Lower lobe of right lung (tissue), 1 donor: ENCODE data around the gene SLC9B2. TPM values are rescaled to one million over a fixed set of nuclear protein-coding genes. Genes with fewer than 3 reads are reported as not detected.

Source experiments
- total RNA-seq: library from RNA; stranded (reverse); fragmentation: NEBNext Ultra II Directional; extraction: Animal tissue kit (Norgen Biotek cat#: 25700); gene quantifications from one replicate; pipeline ENCODE4 v1.2.1, GENCODE V29; 2021
- donor health status: DM: no; HTN: yes; CAD: no; lungs with severe emphysema.

The SLC9B2 gene
- total RNA-seq, 1 donor from 2014 or later, result 5.5 TPM

Other genes with a start within 250 kb of the SLC9B2 start
- 289 TPM for gene UBE2D3, start 249.2 kb downstream of the SLC9B2 start, total RNA-seq
- gene CISD2, start 207.8 kb downstream of the SLC9B2 start, total RNA-seq, result 28.5 TPM
- 0.74 TPM for gene SLC9B1, start 57.1 kb downstream of the SLC9B2 start, total RNA-seq
- gene BDH2, start 23.1 kb upstream of the SLC9B2 start, total RNA-seq, result 46.2 TPM
- 3.4 TPM for gene CENPE, start 121.6 kb upstream of the SLC9B2 start, total RNA-seq